HepG2 (cell line): ENCODE results near the gene F12. TPM values are rescaled to one million over a fixed set of nuclear protein-coding genes. Genes with fewer than 3 reads are reported as not detected.

Source experiments
- ATAC-seq: fragments of 200-7000 bp; cut with Tn5 transposase; 3 replicates; pipeline ENCODE4 v1.9.1; 2020; ENCODE audit warnings: mild to moderate bottlenecking, moderate library complexity
- BruUV-seq: library from RNA; stranded (reverse); fragments of 400-500 nt; replicated peaks from 2 replicates; lab custom pipeline; 2021; lab: Mats Ljungman, UMichigan
- CTCF ChIA-PET: fragments of 300-600 bp; formaldehyde crosslinking; extraction: SDS; loops from one replicate; lab custom pipeline; 2021; ENCODE audit warnings: low total read pairs, inconsistent platforms, low intra/inter-chr PET ratio; lab: Yijun Ruan, JAX
- POLR2A ChIA-PET: fragments of 350-600 bp; sonication (Branson Sonifier 250); formaldehyde crosslinking; loops from one replicate; lab custom pipeline; 2020; ENCODE audit warnings: antibody characterized with exemption, inconsistent platforms; lab: Yijun Ruan, JAX
- DNase-seq: peaks from one replicate; pipeline ENCODE4 v3.0.0-alpha.2; 2015; ENCODE audit warnings: low spot score
- FAIRE-seq: peaks from 3 replicates; lab custom pipeline; 2011; peaks lifted over from hg19 to GRCh38; lab: Jason Lieb, UNC
- H2AFZ ChIP-seq: one replicate; pipeline ENCODE4 v1.6.1; 2011; ENCODE audit warnings: low read length, inconsistent platforms
- H3K27ac ChIP-seq: fragments of 300-600 bp; 3 replicates; pipeline ENCODE4 v1.8.0; 2011; ENCODE audit warnings: mixed run types, mild to moderate bottlenecking, mixed read lengths, low read length, inconsistent platforms; ENCODE audit not compliant: insufficient read depth; ENCODE audit errors: extremely low read length
- H3K27me3 ChIP-seq, 2 experiments: fragments of 200-600 bp in 1 of 2; 2 replicates in 1 of 2; 3 replicates in 1 of 2; pipeline versions ENCODE4 v1.6.0 to v1.8.0; 2011; ENCODE audit warnings: low read length in 2 of 2, mild to moderate bottlenecking in 2 of 2, moderate library complexity in 2 of 2, inconsistent platforms in 1 of 2; ENCODE audit not compliant: insufficient read depth in 2 of 2, control insufficient read depth in 1 of 2
- H3K36me3 ChIP-seq, 2 experiments: fragments of 200-600 bp in 1 of 2; replicated peaks in 1 of 2; 2 replicates in 1 of 2; 3 replicates in 1 of 2; pipeline versions ENCODE4 v1.5.1 to v1.8.0; 2011; ENCODE audit warnings: low read length in 2 of 2, inconsistent platforms in 1 of 2; ENCODE audit not compliant: insufficient read depth in 2 of 2, control insufficient read depth in 1 of 2
- H3K4me1 ChIP-seq: 2 replicates; pipeline ENCODE4 v1.5.1; 2012; ENCODE audit warnings: low read length, inconsistent platforms; ENCODE audit not compliant: insufficient read depth
- H3K4me2 ChIP-seq: 2 replicates; pipeline ENCODE4 v1.6.0; 2011; ENCODE audit warnings: low read depth, low read length, inconsistent platforms
- H3K4me3 ChIP-seq, 3 experiments: fragments of 200-600 bp in 1 of 3; sonication (generic), shearing (Covaris generic) in 1 of 3; replicated peaks in 1 of 3; 2 replicates each; pipeline ENCODE4 v1.5.1; 2011 to 2016; ENCODE audit warnings: low read length in 3 of 3, inconsistent platforms in 2 of 3, low read depth in 2 of 3, mild to moderate bottlenecking in 2 of 3, control low read depth in 1 of 3, mixed read lengths in 1 of 3; ENCODE audit not compliant: insufficient read depth in 1 of 3
- H3K79me2 ChIP-seq: one replicate; pipeline ENCODE4 v1.6.1; 2011; ENCODE audit warnings: low read length, inconsistent platforms; ENCODE audit not compliant: insufficient read depth
- H3K9ac ChIP-seq: 2 replicates; pipeline ENCODE4 v1.6.0; 2011; ENCODE audit warnings: mild to moderate bottlenecking, low read depth, low read length, inconsistent platforms; ENCODE audit not compliant: insufficient read depth
- H3K9me3 ChIP-seq: 2 replicates; pipeline ENCODE4 v1.5.1; 2012; ENCODE audit warnings: mild to moderate bottlenecking, low read length
- H4K20me1 ChIP-seq: 2 replicates; pipeline ENCODE4 v1.6.0; 2011; ENCODE audit warnings: inconsistent platforms, mild to moderate bottlenecking, low read length, moderate library complexity; ENCODE audit not compliant: insufficient read depth
- CREB1 ChIP-seq, 2 experiments: fragments of 450-650 bp in 1 of 2; IDR thresholded peaks; 2 replicates each; pipeline ENCODE4 v1.6.1; 2016 to 2017; ENCODE audit warnings: control low read depth in 1 of 2, mild to moderate bottlenecking in 1 of 2, missing compliant biosample characterization in 1 of 2, missing genetic modification characterization in 1 of 2
- ELF1 ChIP-seq: sonication (generic); formaldehyde crosslinking; IDR thresholded peaks from 2 replicates; pipeline ENCODE4 v1.4.0; 2020; ENCODE audit warnings: missing genetic modification reagents
- FLYWCH1 ChIP-seq: sonication (generic); formaldehyde crosslinking; IDR thresholded peaks from 2 replicates; pipeline ENCODE4 v1.8.1; 2023; ENCODE audit warnings: mild to moderate bottlenecking, missing genetic modification reagents
- FOXK2 ChIP-seq: fragments of 450-650 bp; IDR thresholded peaks from 2 replicates; pipeline ENCODE4 v1.6.1; 2016
- JDP2 ChIP-seq: sonication (generic); formaldehyde crosslinking; IDR thresholded peaks from 2 replicates; pipeline ENCODE4 v1.8.1; 2022; ENCODE audit warnings: missing genetic modification reagents, borderline replicate concordance
- KLF13 ChIP-seq: sonication (generic); formaldehyde crosslinking; IDR thresholded peaks from 2 replicates; pipeline ENCODE4 v1.4.0; 2020; ENCODE audit warnings: mild to moderate bottlenecking, missing genetic modification reagents
- STAT5B ChIP-seq: sonication (generic); formaldehyde crosslinking; IDR thresholded peaks from 2 replicates; pipeline ENCODE4 v1.4.0; 2020; ENCODE audit warnings: missing genetic modification reagents
- SUZ12 ChIP-seq: fragments of 150-350 bp; IDR thresholded peaks from 2 replicates; pipeline ENCODE4 v1.6.1; 2014; ENCODE audit warnings: low read depth, low read length
- ZBTB1 ChIP-seq: sonication (generic); formaldehyde crosslinking; IDR thresholded peaks from 2 replicates; pipeline ENCODE4 v1.4.0; 2020; ENCODE audit warnings: missing genetic modification reagents, borderline replicate concordance
- ZC3H4 ChIP-seq: sonication (generic); formaldehyde crosslinking; IDR thresholded peaks from 2 replicates; pipeline ENCODE4 v1.4.0; 2020; ENCODE audit warnings: missing genetic modification reagents, borderline replicate concordance
- ZMAT5 ChIP-seq: sonication (generic); formaldehyde crosslinking; IDR thresholded peaks from 2 replicates; pipeline ENCODE4 v1.5.0; 2020; ENCODE audit warnings: mild to moderate bottlenecking, low read depth, missing genetic modification reagents, borderline replicate concordance
- ZNF136 ChIP-seq: sonication (generic); formaldehyde crosslinking; IDR thresholded peaks from 2 replicates; pipeline ENCODE4 v1.8.1; 2022; ENCODE audit warnings: low read depth, mild to moderate bottlenecking, moderate library complexity, missing genetic modification reagents
- ZNF18 ChIP-seq: sonication (generic); formaldehyde crosslinking; IDR thresholded peaks from 2 replicates; pipeline ENCODE4 v1.8.0; 2022; ENCODE audit warnings: mild to moderate bottlenecking, missing genetic modification reagents; ENCODE audit not compliant: insufficient replicate concordance
- ZNF274 ChIP-seq: sonication (generic); formaldehyde crosslinking; IDR thresholded peaks from 2 replicates; pipeline ENCODE4 v1.5.1; 2020; ENCODE audit warnings: mild to moderate bottlenecking, missing genetic modification reagents
- ZNF33A ChIP-seq: sonication (generic); formaldehyde crosslinking; IDR thresholded peaks from 2 replicates; pipeline ENCODE4 v1.5.1; 2020; ENCODE audit warnings: missing genetic modification reagents, mild to moderate bottlenecking, moderate library complexity, borderline replicate concordance
- ZNF503 ChIP-seq: sonication (generic); formaldehyde crosslinking; IDR thresholded peaks from 2 replicates; pipeline ENCODE4 v1.4.0; 2020; ENCODE audit warnings: missing genetic modification reagents
- ZNF672 ChIP-seq: sonication (generic); formaldehyde crosslinking; IDR thresholded peaks from 2 replicates; pipeline ENCODE4 v1.8.1; 2022; ENCODE audit warnings: missing genetic modification reagents
- ZNF761 ChIP-seq: sonication (generic); formaldehyde crosslinking; conservative IDR thresholded peaks from 2 replicates; pipeline ENCODE4 v1.4.0; 2020; ENCODE audit warnings: mild to moderate bottlenecking, missing genetic modification reagents
- ZNF788 ChIP-seq: sonication (generic); formaldehyde crosslinking; IDR thresholded peaks from 2 replicates; pipeline ENCODE4 v1.5.0; 2020; ENCODE audit warnings: mild to moderate bottlenecking, missing genetic modification reagents, borderline replicate concordance
- ZNF878 ChIP-seq: sonication (generic); formaldehyde crosslinking; IDR thresholded peaks from 2 replicates; pipeline ENCODE4 v1.8.1; 2023; ENCODE audit warnings: mild to moderate bottlenecking, missing genetic modification reagents, moderate library complexity
- WGBS: methylation state at CpG from one replicate; pipeline ENCODE4 v1.1.6; 2017; ENCODE audit warnings: low lambda C conversion rate; 5-methylcytosine and 5-hydroxymethylcytosine counted together
- in situ Hi-C: cut with HindIII; loops from 2 replicates; pipeline ENCODE4 v1.10.0; 2017; ENCODE audit warnings: low pct_unique_long_range_greater_than_20kb; ENCODE audit not compliant: extremely low pct_ligation_motif_present
- intact Hi-C: fragments of 100-400 bp; cut with micrococcal nuclease; formaldehyde crosslinking; loops from one replicate; pipeline ENCODE4 v1.10.0; 2022; ENCODE audit not compliant: unreplicated experiment
- polyA plus RNA-seq, 8 experiments: library from polyadenylated mRNA; depleted of rRNA in 3 of 8; stranded (reverse) in 7 of 8; unstranded in 1 of 8; fragments of >200 nt; fragmentation: Illumina TruSeq in 4 of 8; extraction: Trizol in 4 of 8; gene quantifications; 2 replicates each; pipeline versions ENCODE4 v1.2.1 to v1.2.3, GENCODE V29; 2011 to 2016; ENCODE audit warnings: low read depth in 4 of 8, missing spikeins in 1 of 8, mixed read lengths in 1 of 8; ENCODE audit not compliant: insufficient read depth in 1 of 8
- total RNA-seq, 5 experiments: library from RNA; depleted of rRNA; stranded (reverse); fragments of >200 nt; fragmentation: Illumina TruSeq; extraction: Trizol; gene quantifications; 2 replicates each; pipeline ENCODE4 v1.2.3, GENCODE V29; 2016; ENCODE audit warnings: low read depth in 1 of 5
- TF ChIP-seq, protein P1 (sequence below): sonication (generic); formaldehyde crosslinking; IDR thresholded peaks from 2 replicates; pipeline ENCODE4 v1.8.1; 2023; ENCODE audit warnings: missing genetic modification reagents, mild to moderate bottlenecking, borderline replicate concordance

F12 gene
- total and polyA plus RNA-seq, 2 of the 13 experiments (the other 11 are each of a cell fraction or from before 2014, with no cell fraction given), result 2.5 to 3.0 TPM

- WGBS, result 14% methylated on average over 2 of the region's 2 CpGs
Observed at GRCh38 chr5:177423671-177424070, 14.3 kb upstream of the F12 start.

DNA sequence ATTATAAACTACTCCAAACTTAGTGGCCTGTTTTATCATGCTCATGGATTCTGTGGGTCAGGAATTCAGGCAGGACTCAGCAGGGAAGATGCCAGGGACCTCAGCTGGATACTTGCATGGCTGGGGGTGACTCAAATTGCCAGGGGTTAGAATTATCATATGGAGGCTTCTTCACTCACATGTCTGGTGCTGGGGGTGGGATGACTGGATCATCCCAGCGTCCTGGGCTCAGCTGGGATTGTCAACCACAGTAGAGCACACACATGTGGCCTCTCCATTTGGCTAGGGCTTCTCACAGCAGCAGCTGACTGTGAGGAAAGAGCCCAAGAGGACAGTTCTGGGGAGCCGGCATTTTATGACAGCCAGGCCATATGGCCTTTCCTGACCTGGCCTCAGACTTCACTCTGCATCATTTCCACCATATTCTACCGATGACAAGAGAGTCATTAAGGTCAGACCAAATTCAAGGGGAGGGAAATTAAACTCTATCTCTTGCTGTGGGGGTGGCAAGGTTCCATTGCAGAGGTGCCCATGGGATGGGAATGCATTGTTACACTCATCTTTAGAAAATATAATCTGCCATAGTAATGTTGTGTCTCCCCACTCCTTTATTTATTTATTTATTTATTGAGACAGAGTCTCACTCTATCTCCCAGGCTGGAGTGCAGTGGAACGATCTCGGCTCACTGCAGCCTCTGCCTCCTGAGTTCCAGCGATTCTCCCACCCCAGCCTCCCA lies 11.9 kb upstream of the F12 start:
- Histone ChIP-seq H4K20me1 (no peaks in the 10 kb centered on the region), H3K9me3 (no peaks in the 10 kb centered on the region), H3K4me1 (peaks cover 40% of the 10 kb centered on the region), H3K27ac (no peak overlapping the region), H3K27me3 (peaks cover 0 to 19% of the 10 kb centered on the region in 2 experiments; a peak in 2 of 5 replicates), H3K4me2 (no peak overlapping the region), H3K4me3 (no peak overlapping the region), H3K36me3 (no peaks in the 10 kb centered on the region), H3K79me2 (no peaks in the 10 kb centered on the region), H3K9ac (no peak overlapping the region), H2AFZ (no peak overlapping the region)
- WGBS, result 39% methylated on average over 6 of the region's 6 CpGs
- FAIRE-seq (no peak), DNase-seq (no peak), ATAC-seq (no peak)
- no TSS peak for BruUV-seq
- POLR2A ChIA-PET, result interaction anchor here (0.8 kb wide), 1 partner anchor 27 kb away, joined by 3 read pairs; no protein-coding TSS in a partner anchor
- in situ Hi-C loops (no loop called here), intact Hi-C loops (no loop called here)
- CTCF ChIA-PET, result no interaction called here
- TF ChIP-seq ELF1 (no peak), ZNF18 (no peak), JDP2 (CRISPR knock-in tag) (no peak), ZNF274 (no peak), ZNF503 (CRISPR knock-in tag) (no peak)
- TF ChIP-seq, protein P1, sequence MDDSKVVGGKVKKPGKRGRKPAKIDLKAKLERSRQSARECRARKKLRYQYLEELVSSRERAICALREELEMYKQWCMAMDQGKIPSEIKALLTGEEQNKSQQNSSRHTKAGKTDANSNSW (CRISPR knock-in tag), result no peak

More at GRCh38 chr5:177423671-177424070, 14.3 kb upstream of the F12 start:
- ChIA-PET POLR2A (interaction anchor here (0.6 to 0.9 kb wide), 3 partner anchors 13 to 45 kb away, joined by 3 to 5 read pairs (median 4); partner anchors contain the start of gene F12), CTCF (no interaction called here)
- intact Hi-C loops, result no loop called here
- no peak overlapping the region for H3K4me2 ChIP-seq
- DNase-seq (no peak), ATAC-seq (no peak), FAIRE-seq (no peak)
- no peaks in the 10 kb centered on the region for H3K9me3 ChIP-seq
- H3K79me2 ChIP-seq, result peaks cover 14% of the 10 kb centered on the region
- in situ Hi-C loops, result no loop called here
- TF ChIP-seq STAT5B (no peak), ZNF136 (CRISPR knock-in tag) (no peak), ZC3H4 (CRISPR knock-in tag) (no peak), FOXK2 (no peak), ZNF788 (CRISPR knock-in tag) (no peak), ELF1 (no peak), ZNF672 (CRISPR knock-in tag) (no peak), FLYWCH1 (CRISPR knock-in tag) (no peak), ZMAT5 (CRISPR knock-in tag) (no peak), KLF13 (CRISPR knock-in tag) (no peak), CREB1 (IDR thresholded peaks at IDR 0.05) (no peak), CREB1 (CRISPR knock-in tag; IDR thresholded peaks at IDR 0.05) (no peak), ZNF761 (CRISPR knock-in tag) (no peak), ZBTB1 (CRISPR knock-in tag) (no peak), SUZ12 (no peak), ZNF33A (no peak), ZNF878 (CRISPR knock-in tag) (no peak)
- H3K4me1 ChIP-seq, result peaks cover 51% of the 10 kb centered on the region
- BruUV-seq, result no TSS peak
- no peaks in the 10 kb centered on the region for H4K20me1 ChIP-seq
- H3K27ac ChIP-seq, result no peak overlapping the region
- no peak overlapping the region for H3K4me3 ChIP-seq
- no peak overlapping the region for H2AFZ ChIP-seq
- peaks cover 0 to 14% of the 10 kb centered on the region in 2 experiments; a peak in 2 of 5 replicates for H3K27me3 ChIP-seq
- no peaks in the 10 kb centered on the region for H3K36me3 ChIP-seq
- no peak overlapping the region for H3K9ac ChIP-seq
